Right lobe of liver (tissue), 6 donors: ENCODE data around the gene POT1. TPM values are rescaled to one million over a fixed set of nuclear protein-coding genes. Genes with fewer than 3 reads are reported as not detected.

Source experiments
- ATAC-seq, 4 donors: fragments of 200-7000 bp; cut with Tn5 transposase; one replicate each; pipeline ENCODE4 v1.9.1; 2020; ENCODE audit warnings: mild to moderate bottlenecking in 4 of 4, moderate library complexity in 4 of 4
- DNase-seq, 3 donors: peaks; one replicate each; pipeline ENCODE4 v3.0.0-alpha.2; 2020
- H3K27ac ChIP-seq, 3 donors: fragments of 200-600 bp; one replicate each; pipeline ENCODE4 v1.8.0; 2022
- H3K27me3 ChIP-seq, 2 donors: fragments of 200-600 bp; one replicate each; pipeline ENCODE4 v1.8.0; 2022
- H3K36me3 ChIP-seq, 4 donors: fragments of 200-600 bp; sonication (generic) in 1 of 4; one replicate each; pipeline versions ENCODE4 v1.5.1 to v1.8.0; 2017 to 2022; ENCODE audit warnings: control low read depth in 1 of 4
- H3K4me1 ChIP-seq, 4 donors: fragments of 200-600 bp; sonication (generic) in 1 of 4; one replicate each; pipeline versions ENCODE4 v1.5.1 to v1.8.0; 2017 to 2022; ENCODE audit warnings: control low read depth in 1 of 4
- H3K4me3 ChIP-seq, 3 donors: fragments of 200-600 bp; one replicate each; pipeline ENCODE4 v1.8.0; 2022
- H3K9me3 ChIP-seq, 4 donors: fragments of 200-600 bp; sonication (generic) in 1 of 4; one replicate each; pipeline versions ENCODE4 v1.5.1 to v1.8.0; 2017 to 2022; ENCODE audit warnings: control low read depth in 1 of 4
- CTCF ChIP-seq, 4 donors: fragments of 200-600 bp in 3 of 4; fragments of 450-650 bp in 1 of 4; IDR thresholded peaks; one replicate each; pipeline versions ENCODE4 v1.5.1 to v1.8.0; 2016 to 2022; ENCODE audit warnings: antibody characterized with exemption in 4 of 4, mild to moderate bottlenecking in 2 of 4
- POLR2A ChIP-seq: fragments of 450-650 bp; IDR thresholded peaks from one replicate; pipeline ENCODE4 v1.6.1; 2017; ENCODE audit warnings: antibody characterized with exemption, mild to moderate bottlenecking
- WGBS: methylation state at CpG from one replicate; pipeline ENCODE4 v1.1.6; 2018; ENCODE audit warnings: low coverage, low lambda C conversion rate; ENCODE audit not compliant: insufficient coverage; ENCODE audit errors: missing lambda C conversion rate; 5-methylcytosine and 5-hydroxymethylcytosine counted together
- intact Hi-C, 2 donors: fragments of 100-400 bp; cut with DNase I; formaldehyde crosslinking; loops; one replicate each; pipeline versions ENCODE4 v1.11.2 to v1.14.1; 2022
- total RNA-seq, 6 experiments: library from RNA; depleted of rRNA in 2 of 6; stranded (reverse); fragments of >200 nt in 2 of 6; fragmentation: NEBNext Ultra II Directional in 3 of 6; extraction: Animal tissue kit (Norgen Biotek cat#: 25700) in 3 of 6; gene quantifications; one replicate each; pipeline versions ENCODE4 v1.1.0 to v1.2.4, GENCODE V29; 2016 to 2023
- donor health status: DM: no; HTN: yes; CAD: no.
- donor health status: DM: no; HTN: no; CAD: no.
- donor health status: DM: no; HTN: no; CAD: no.
- donor health status: DM: no; HTN: yes; CAD: no.
- donor health status: DM: no; HTN: yes; CAD: no.

POT1 gene
- total RNA-seq, 6 experiments from 2014 or later = 7.8 to 12.4 (median 10.0) TPM

- Histone ChIP-seq H3K27ac (no peak overlapping the region), H3K36me3 (peaks cover 0 to 6% (median 0%) of the 10 kb centered on the region in 4 donors), H3K4me1 (no peaks in the 10 kb centered on the region), H3K4me3 (no peak overlapping the region), H3K27me3 (no peaks in the 10 kb centered on the region), H3K9me3 (no peaks in the 10 kb centered on the region)
- intact Hi-C loops = no loop called here
- TF ChIP-seq CTCF (IDR thresholded peaks at IDR 0.05) (no peak), POLR2A (no peak)
- ATAC-seq (no peak), DNase-seq (no peak)
Measured at GRCh38 chr7:124843336-124843735, 86.3 kb downstream of the POT1 start.

GRCh38 chr7:124840435-124840834, 89.2 kb downstream of the POT1 start:
- no peaks in the 10 kb centered on the region for H3K4me1 ChIP-seq
- no peaks in the 10 kb centered on the region for H3K36me3 ChIP-seq
- DNase-seq = no peak
- H3K27ac ChIP-seq = no peak overlapping the region
- TF ChIP-seq CTCF (IDR thresholded peaks at IDR 0.05) = peak in 3 of 4 donors; percentile 16 to 19 (median 19)
- no peak for TF ChIP-seq POLR2A
- no peaks in the 10 kb centered on the region for H3K27me3 ChIP-seq
- intact Hi-C loops = no loop called here
- 50% methylated on average over 1 of the region's 1 CpG for WGBS
- peak in 1 of 4 donors; percentile 23 for ATAC-seq
- H3K4me3 ChIP-seq = no peak overlapping the region
- H3K9me3 ChIP-seq = no peaks in the 10 kb centered on the region

GRCh38 chr7:124839687-124840086, 89.9 kb downstream of the POT1 start:
- H3K27me3 ChIP-seq = no peaks in the 10 kb centered on the region
- no peak for ATAC-seq
- no peaks in the 10 kb centered on the region for H3K4me1 ChIP-seq
- 83% methylated on average over 1 of the region's 1 CpG for WGBS
- DNase-seq = no peak
- intact Hi-C loops = no loop called here
- peaks cover 0 to 2% (median 0%) of the 10 kb centered on the region in 4 donors for H3K36me3 ChIP-seq
- H3K4me3 ChIP-seq = no peak overlapping the region
- TF ChIP-seq CTCF (IDR thresholded peaks at IDR 0.05) = no peak
- TF ChIP-seq POLR2A = no peak
- H3K27ac ChIP-seq = no peak overlapping the region
- no peaks in the 10 kb centered on the region for H3K9me3 ChIP-seq

DNA sequence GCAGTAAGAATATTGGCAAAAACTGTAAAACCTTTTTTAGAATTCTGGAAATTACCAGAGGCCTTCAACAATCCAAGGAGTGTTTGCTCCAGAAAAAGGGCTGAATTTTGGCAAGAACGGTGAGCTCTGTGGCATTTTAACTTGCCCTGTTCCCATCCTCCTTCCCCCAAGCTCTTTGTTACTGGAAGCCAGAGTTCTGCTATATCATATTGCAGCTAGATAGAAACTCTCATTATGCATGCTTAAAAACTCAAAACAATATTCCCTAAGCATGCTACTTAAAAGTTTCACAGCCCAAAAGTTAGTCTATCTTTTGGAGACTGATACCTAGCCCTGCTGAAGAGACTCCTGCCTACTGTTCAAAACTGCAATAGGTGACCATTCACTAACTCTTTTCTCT, 93.5 kb downstream of the POT1 start:
- Histone ChIP-seq H3K27me3 (no peaks in the 10 kb centered on the region), H3K9me3 (no peaks in the 10 kb centered on the region), H3K4me3 (no peak overlapping the region), H3K4me1 (no peaks in the 10 kb centered on the region), H3K36me3 (peaks cover 0 to 4% (median 0%) of the 10 kb centered on the region in 4 donors), H3K27ac (no peak overlapping the region)
- intact Hi-C loops = no loop called here
- ATAC-seq = no peak
- no peak for DNase-seq
- no peak for TF ChIP-seq POLR2A
- TF ChIP-seq CTCF (IDR thresholded peaks at IDR 0.05) = no peak
- WGBS = 100% methylated on average over 1 of the region's 1 CpG

DNA sequence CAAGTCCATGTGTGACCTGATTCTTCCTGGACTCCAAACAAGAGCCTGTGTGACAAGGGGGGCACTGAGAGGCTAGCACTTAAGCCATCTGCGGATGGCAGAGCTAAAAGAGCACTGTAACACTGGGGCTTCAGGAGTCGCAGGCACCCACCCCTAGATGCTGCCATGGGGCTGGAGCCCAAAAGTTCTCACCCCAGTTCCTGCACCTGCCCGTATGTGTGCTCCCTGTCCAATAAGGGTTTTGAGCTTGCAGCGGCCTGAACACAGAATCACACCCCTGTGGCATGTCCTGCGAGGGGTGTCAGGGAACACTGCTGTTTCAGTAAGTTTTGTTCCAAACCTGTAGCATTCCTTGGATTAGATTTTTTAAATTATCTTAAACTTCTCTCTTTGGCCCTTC, 110.8 kb downstream of the POT1 start:
- no peak overlapping the region for H3K27ac ChIP-seq

More for the DNA sequence above, 110.8 kb downstream of the POT1 start:
- Histone ChIP-seq H3K4me3 (no peak overlapping the region), H3K27me3 (no peaks in the 10 kb centered on the region), H3K36me3 (no peaks in the 10 kb centered on the region), H3K4me1 (no peaks in the 10 kb centered on the region), H3K9me3 (no peaks in the 10 kb centered on the region)
- intact Hi-C loops = no loop called here
- TF ChIP-seq POLR2A = no peak
- no peak for TF ChIP-seq CTCF (IDR thresholded peaks at IDR 0.05)
- peak in 1 of 3 donors; percentile 48 for DNase-seq
- 97% methylated on average over 4 of the region's 5 CpGs for WGBS
- ATAC-seq = no peak
